ENCODE results near the gene GADD45G. TPM values are rescaled to one million over a fixed set of nuclear protein-coding genes. Genes with fewer than 3 reads are reported as not detected.

Gene GADD45G
- total RNA-seq, 1 donor from 2014 or later, result 5.6 TPM

GRCh38 chr9:89609426-89610006, 4.7 kb downstream of the GADD45G start:
- no peak for DNase-seq

- no peak for DNase-seq
Measured at GRCh38 chr9:89610391-89610925, 5.6 kb downstream of the GADD45G start.

- no peak for DNase-seq
Measured at GRCh38 chr9:89611425-89611824, 6.6 kb downstream of the GADD45G start.

GRCh38 chr9:89612566-89613278, 7.9 kb downstream of the GADD45G start:
- no peak for DNase-seq

- no peak for DNase-seq
Measured at GRCh38 chr9:89613912-89614892, 9.4 kb downstream of the GADD45G start.

- no peak for DNase-seq
Measured at GRCh38 chr9:89615661-89616060, 10.8 kb downstream of the GADD45G start.

GRCh38 chr9:89616411-89616810, 11.6 kb downstream of the GADD45G start:
- no peak for DNase-seq

GRCh38 chr9:89617978-89618377, 13.2 kb downstream of the GADD45G start:
- no peak for DNase-seq

GRCh38 chr9:89619019-89619418, 14.2 kb downstream of the GADD45G start:
- DNase-seq, result no peak

- DNase-seq, result no peak
Measured at GRCh38 chr9:89619424-89620138, 14.8 kb downstream of the GADD45G start.

- DNase-seq, result no peak
Measured at GRCh38 chr9:89621031-89621430, 16.2 kb downstream of the GADD45G start.

- DNase-seq, result no peak
Measured at GRCh38 chr9:89621676-89622075, 16.9 kb downstream of the GADD45G start.

- no peak for DNase-seq
Measured at GRCh38 chr9:89622933-89623861, 18.4 kb downstream of the GADD45G start.

GRCh38 chr9:89623925-89624420, 19.2 kb downstream of the GADD45G start:
- DNase-seq, result no peak

GRCh38 chr9:89625721-89626687, 21.2 kb downstream of the GADD45G start:
- DNase-seq, result no peak

GRCh38 chr9:89626741-89627265, 22.0 kb downstream of the GADD45G start:
- DNase-seq, result no peak

GRCh38 chr9:89628601-89629000, 23.8 kb downstream of the GADD45G start:
- no peak for DNase-seq

GRCh38 chr9:89629081-89629976, 24.5 kb downstream of the GADD45G start:
- no peak for DNase-seq

All from occipital lobe (tissue), 2 donors.